ENCODE results near the gene PLXNA1. TPM values are rescaled to one million over a fixed set of nuclear protein-coding genes. Genes with fewer than 3 reads are reported as not detected.

The PLXNA1 gene
- total RNA-seq, 3 donors from 2014 or later (not counting 1 experiment from before 2014, with no cell fraction given) = 2.5 to 4.3 (median 2.8) TPM

DNA sequence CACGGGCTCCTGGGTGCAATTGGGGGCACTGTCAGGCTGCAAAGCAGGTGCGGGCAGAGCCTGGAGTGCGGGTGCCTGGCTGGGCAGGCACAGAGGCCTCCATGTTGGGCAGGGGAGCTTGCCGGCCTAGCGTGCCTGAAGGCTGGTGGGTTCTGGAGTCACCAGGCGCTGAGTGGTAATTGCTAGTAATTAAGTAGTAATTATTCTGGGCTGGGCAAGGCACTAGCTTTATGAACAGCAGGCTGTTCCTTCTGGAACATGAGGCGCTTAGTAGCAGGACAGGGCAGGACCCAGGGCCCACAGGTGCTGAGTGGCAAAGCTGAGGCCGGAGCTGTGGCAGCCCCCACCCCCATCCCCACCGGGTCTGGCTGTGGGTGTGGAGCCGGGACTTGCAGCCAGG lies 25.3 kb downstream of the PLXNA1 start:
- H3K27me3 Mint-ChIP-seq (ENCODE audit: low read depth in 2 of 2) = no peaks in the 10 kb centered on the region
- H3K4me1 Mint-ChIP-seq = no peaks in the 10 kb centered on the region
- Histone ChIP-seq H3K4me3 (ENCODE audit: low read length) (no peak overlapping the region), H3K36me3 (ENCODE audit: control insufficient read depth, insufficient read depth, low read length) (no peaks in the 10 kb centered on the region), H3K4me1 (ENCODE audit: control insufficient read depth, insufficient read depth, low read length) (no peaks in the 10 kb centered on the region), H3K27ac (ENCODE audit: low read length) (no peak overlapping the region), H3K27me3 (ENCODE audit: control insufficient read depth, insufficient read depth, low read length) (no peaks in the 10 kb centered on the region), H3K9me3 (ENCODE audit: control insufficient read depth, insufficient read depth, low read length) (no peaks in the 10 kb centered on the region)
- TF ChIP-seq, protein P1, sequence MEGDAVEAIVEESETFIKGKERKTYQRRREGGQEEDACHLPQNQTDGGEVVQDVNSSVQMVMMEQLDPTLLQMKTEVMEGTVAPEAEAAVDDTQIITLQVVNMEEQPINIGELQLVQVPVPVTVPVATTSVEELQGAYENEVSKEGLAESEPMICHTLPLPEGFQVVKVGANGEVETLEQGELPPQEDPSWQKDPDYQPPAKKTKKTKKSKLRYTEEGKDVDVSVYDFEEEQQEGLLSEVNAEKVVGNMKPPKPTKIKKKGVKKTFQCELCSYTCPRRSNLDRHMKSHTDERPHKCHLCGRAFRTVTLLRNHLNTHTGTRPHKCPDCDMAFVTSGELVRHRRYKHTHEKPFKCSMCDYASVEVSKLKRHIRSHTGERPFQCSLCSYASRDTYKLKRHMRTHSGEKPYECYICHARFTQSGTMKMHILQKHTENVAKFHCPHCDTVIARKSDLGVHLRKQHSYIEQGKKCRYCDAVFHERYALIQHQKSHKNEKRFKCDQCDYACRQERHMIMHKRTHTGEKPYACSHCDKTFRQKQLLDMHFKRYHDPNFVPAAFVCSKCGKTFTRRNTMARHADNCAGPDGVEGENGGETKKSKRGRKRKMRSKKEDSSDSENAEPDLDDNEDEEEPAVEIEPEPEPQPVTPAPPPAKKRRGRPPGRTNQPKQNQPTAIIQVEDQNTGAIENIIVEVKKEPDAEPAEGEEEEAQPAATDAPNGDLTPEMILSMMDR (IDR thresholded peaks at IDR 0.05) = no peak
- no peak overlapping the region for H3K27ac Mint-ChIP-seq
- no peak for DNase-seq
- H3K4me3 Mint-ChIP-seq = no peak overlapping the region
- WGBS (ENCODE audit: insufficient coverage) = 93% methylated on average over 10 of the region's 10 CpGs
- intact Hi-C loops (cut with micrococcal nuclease) = no loop called here
- ATAC-seq = no peak
- H3K9me3 Mint-ChIP-seq = no peaks in the 10 kb centered on the region
- H3K36me3 Mint-ChIP-seq = no peaks in the 10 kb centered on the region

DNA sequence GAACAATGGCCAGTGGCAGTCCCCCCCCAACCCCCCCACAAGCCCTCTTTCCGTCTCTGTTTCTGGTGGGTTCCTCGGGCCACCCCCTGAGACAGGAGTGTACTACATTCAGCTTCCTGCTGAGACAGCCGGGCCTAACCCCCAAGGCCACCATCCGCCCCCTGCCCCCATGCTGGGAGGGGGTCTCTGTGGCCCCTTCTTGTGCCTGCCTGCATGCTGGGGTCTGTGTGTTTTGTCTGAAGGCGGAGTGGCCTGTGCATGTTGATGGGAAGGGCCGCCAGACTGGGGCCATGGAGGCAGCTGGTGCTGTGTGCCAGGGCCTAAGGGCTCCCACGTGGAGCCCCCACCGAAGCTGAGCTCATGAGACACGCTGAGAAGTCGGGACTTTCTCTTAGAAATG lies 26.6 kb downstream of the PLXNA1 start:
- Histone ChIP-seq H3K27me3 (ENCODE audit: control insufficient read depth, insufficient read depth, low read length) (no peaks in the 10 kb centered on the region), H3K4me1 (ENCODE audit: control insufficient read depth, insufficient read depth, low read length) (no peaks in the 10 kb centered on the region), H3K9me3 (ENCODE audit: control insufficient read depth, insufficient read depth, low read length) (no peaks in the 10 kb centered on the region), H3K27ac (ENCODE audit: low read length) (no peak overlapping the region), H3K4me3 (ENCODE audit: low read length) (no peak overlapping the region), H3K36me3 (ENCODE audit: control insufficient read depth, insufficient read depth, low read length) (no peaks in the 10 kb centered on the region)
- 89% methylated on average over 8 of the region's 10 CpGs for WGBS (ENCODE audit: insufficient coverage)
- Mint-ChIP-seq H3K9me3 (no peaks in the 10 kb centered on the region), H3K27me3 (ENCODE audit: low read depth in 2 of 2) (no peaks in the 10 kb centered on the region), H3K4me3 (no peak overlapping the region), H3K27ac (no peak overlapping the region), H3K36me3 (no peaks in the 10 kb centered on the region), H3K4me1 (no peaks in the 10 kb centered on the region)
- intact Hi-C loops (cut with micrococcal nuclease) = no loop called here
- TF ChIP-seq, protein P1 (IDR thresholded peaks at IDR 0.05) = no peak
- no peak for DNase-seq
- no peak for ATAC-seq

- H3K4me1 ChIP-seq (ENCODE audit: control insufficient read depth, insufficient read depth, low read length) = no peaks in the 10 kb centered on the region
- no peaks in the 10 kb centered on the region for H3K9me3 ChIP-seq (ENCODE audit: control insufficient read depth, insufficient read depth, low read length)
- ATAC-seq = no peak
- no peak overlapping the region for H3K27ac ChIP-seq (ENCODE audit: low read length)
- Mint-ChIP-seq H3K27ac (no peak overlapping the region), H3K36me3 (no peaks in the 10 kb centered on the region), H3K27me3 (ENCODE audit: low read depth in 2 of 2) (no peaks in the 10 kb centered on the region), H3K9me3 (no peaks in the 10 kb centered on the region), H3K4me1 (no peaks in the 10 kb centered on the region), H3K4me3 (no peak overlapping the region)
- no peaks in the 10 kb centered on the region for H3K27me3 ChIP-seq (ENCODE audit: control insufficient read depth, insufficient read depth, low read length)
- DNase-seq = no peak
- intact Hi-C loops (cut with micrococcal nuclease) = no loop called here
- H3K36me3 ChIP-seq (ENCODE audit: control insufficient read depth, insufficient read depth, low read length) = no peaks in the 10 kb centered on the region
- TF ChIP-seq, protein P1 (IDR thresholded peaks at IDR 0.05) = no peak
- WGBS (ENCODE audit: insufficient coverage) = 92% methylated on average over 8 of the region's 8 CpGs
- H3K4me3 ChIP-seq (ENCODE audit: low read length) = no peak overlapping the region
These were observed 28.5 kb downstream of the PLXNA1 start for GRCh38 chr3:127011270-127011992.

- intact Hi-C loops (cut with micrococcal nuclease) = no loop called here
- no peaks in the 10 kb centered on the region for H3K36me3 Mint-ChIP-seq
- H3K4me3 Mint-ChIP-seq = no peak overlapping the region
These were observed 29.2 kb downstream of the PLXNA1 start for GRCh38 chr3:127012091-127012490.

More at GRCh38 chr3:127012091-127012490, 29.2 kb downstream of the PLXNA1 start:
- TF ChIP-seq, protein P1 (IDR thresholded peaks at IDR 0.05) = no peak
- Histone ChIP-seq H3K27me3 (ENCODE audit: control insufficient read depth, insufficient read depth, low read length) (no peaks in the 10 kb centered on the region), H3K27ac (ENCODE audit: low read length) (no peak overlapping the region), H3K9me3 (ENCODE audit: control insufficient read depth, insufficient read depth, low read length) (no peaks in the 10 kb centered on the region), H3K36me3 (ENCODE audit: control insufficient read depth, insufficient read depth, low read length) (no peaks in the 10 kb centered on the region), H3K4me1 (ENCODE audit: control insufficient read depth, insufficient read depth, low read length) (no peaks in the 10 kb centered on the region), H3K4me3 (ENCODE audit: low read length) (no peak overlapping the region)
- ATAC-seq = no peak
- no peak for DNase-seq
- H3K27me3 Mint-ChIP-seq (ENCODE audit: low read depth in 2 of 2) = no peaks in the 10 kb centered on the region
- H3K9me3 Mint-ChIP-seq = no peaks in the 10 kb centered on the region
- H3K27ac Mint-ChIP-seq = no peak overlapping the region
- no peaks in the 10 kb centered on the region for H3K4me1 Mint-ChIP-seq
- 93% methylated on average over 15 of the region's 15 CpGs for WGBS (ENCODE audit: insufficient coverage)
